PC-3 (cell line): Measurements from ENCODE around the gene SGMS1. TPM values are rescaled to one million over a fixed set of nuclear protein-coding genes. Genes with fewer than 3 reads are reported as not detected.

Experiments
- ATAC-seq: fragments of 200-7000 bp; cut with Tn5 transposase; 2 replicates; pipeline ENCODE4 v1.9.1; 2020; ENCODE audit warnings: mild to moderate bottlenecking, moderate library complexity
- BruUV-seq: library from RNA; stranded (reverse); fragments of 400-500 nt; replicated peaks from 2 replicates; lab custom pipeline; 2021; lab: Mats Ljungman, UMichigan
- CTCF ChIA-PET: fragments of 300-600 bp; sonication (Branson Sonifier 250); formaldehyde crosslinking; loops from one replicate; lab custom pipeline; 2022; ENCODE audit warnings: antibody characterized with exemption; lab: Charles Lee
- POLR2A ChIA-PET: fragments of 300-600 bp; sonication (Branson Sonifier 250); formaldehyde crosslinking; loops from one replicate; lab custom pipeline; 2022; ENCODE audit warnings: antibody characterized with exemption; ENCODE audit not compliant: unreplicated experiment; lab: Charles Lee
- DNase-seq: peaks from one replicate; pipeline ENCODE4 v3.0.0-alpha.2; 2015
- H2AFZ ChIP-seq: fragments of 300-600 bp; sonication (generic); 2 replicates; pipeline ENCODE4 v1.6.0; 2016; ENCODE audit warnings: antibody characterized with exemption, low read length
- H3F3A ChIP-seq: fragments of 300-600 bp; sonication (generic); one replicate; pipeline ENCODE4 v1.6.0; 2017; ENCODE audit warnings: antibody characterized with exemption, low read length, control low read depth, mild to moderate bottlenecking; ENCODE audit not compliant: unreplicated experiment
- H3K27ac ChIP-seq: fragments of 300-600 bp; sonication (generic); 2 replicates; pipeline ENCODE4 v1.5.1; 2016; ENCODE audit warnings: mild to moderate bottlenecking, low read length
- H3K27me3 ChIP-seq: fragments of 300-600 bp; sonication (generic); 2 replicates; pipeline ENCODE4 v1.6.1; 2016; ENCODE audit warnings: low read length, mixed read lengths
- H3K36me3 ChIP-seq: fragments of 300-600 bp; sonication (generic); 2 replicates; pipeline ENCODE4 v1.6.1; 2016; ENCODE audit warnings: low read depth, mixed run types, low read length, mixed read lengths
- H3K4me1 ChIP-seq: fragments of 300-600 bp; sonication (generic); 2 replicates; pipeline ENCODE4 v1.5.1; 2016; ENCODE audit warnings: low read length; ENCODE audit not compliant: insufficient read depth
- H3K4me2 ChIP-seq: fragments of 300-600 bp; sonication (generic); 2 replicates; pipeline ENCODE4 v1.6.0; 2016; ENCODE audit warnings: low read length
- H3K4me3 ChIP-seq: fragments of 300-600 bp; sonication (generic); 2 replicates; pipeline ENCODE4 v1.5.1; 2016; ENCODE audit warnings: mild to moderate bottlenecking, low read length, mixed read lengths
- H3K79me2 ChIP-seq: fragments of 300-600 bp; sonication (generic); 2 replicates; pipeline ENCODE4 v1.6.1; 2017; ENCODE audit warnings: low read length, mixed read lengths
- H3K9ac ChIP-seq: fragments of 300-600 bp; sonication (generic); 2 replicates; pipeline ENCODE4 v1.6.0; 2016; ENCODE audit warnings: mild to moderate bottlenecking, low read length
- H3K9me2 ChIP-seq: fragments of 300-600 bp; sonication (generic); replicated peaks from 2 replicates; pipeline ENCODE4 v1.6.1; 2016; ENCODE audit warnings: mixed run types, low read length, mixed read lengths
- H3K9me3 ChIP-seq: fragments of 300-600 bp; sonication (generic); 2 replicates; pipeline ENCODE4 v1.6.1; 2016; ENCODE audit warnings: low read length, mixed read lengths
- H4K20me1 ChIP-seq: fragments of 300-600 bp; sonication (generic); 2 replicates; pipeline ENCODE4 v1.6.1; 2016; ENCODE audit warnings: low read length, mixed read lengths
- CTCF ChIP-seq: fragments of 300-600 bp; sonication (generic); conservative IDR thresholded peaks from 2 replicates; pipeline ENCODE4 v1.5.1; 2017; ENCODE audit warnings: antibody characterized with exemption, low read depth, mild to moderate bottlenecking, low read length
- EZH2 ChIP-seq: fragments of 300-600 bp; sonication (generic); IDR thresholded peaks from one replicate; pipeline ENCODE4 v1.6.1; 2017; ENCODE audit warnings: antibody characterized with exemption, mild to moderate bottlenecking, low read length; ENCODE audit not compliant: unreplicated experiment
- EZH2phosphoT487 ChIP-seq: fragments of 300-600 bp; sonication (generic); IDR thresholded peaks from 2 replicates; pipeline ENCODE4 v1.6.1; 2018; ENCODE audit warnings: mild to moderate bottlenecking, antibody characterized with exemption, low read length, borderline replicate concordance
- intact Hi-C: fragments of 100-400 bp; cut with micrococcal nuclease; formaldehyde crosslinking; loops from 2 replicates; pipeline ENCODE4 v1.9.0; 2023
- total RNA-seq: library from RNA; depleted of rRNA; stranded (reverse); fragments of >200 nt; gene quantifications from 2 replicates; pipeline ENCODE4 v1.2.3, GENCODE V29; 2014

Gene SGMS1
- total RNA-seq, 1 experiment from 2014 or later = 61.4 TPM

GRCh38 chr10:50286996-50287803, 336.6 kb downstream of the SGMS1 start:
- Histone ChIP-seq H3K79me2 (no peaks in the 10 kb centered on the region), H3K27ac (no peak overlapping the region)

GRCh38 chr10:50286517-50286916, 337.2 kb downstream of the SGMS1 start:
- DNase-seq (no peak), ATAC-seq (no peak)
- Histone ChIP-seq H3K9me2 (no peaks in the 10 kb centered on the region), H3K9ac (no peak overlapping the region), H2AFZ (no peak overlapping the region), H3K4me2 (no peak overlapping the region), H3F3A (no peaks in the 10 kb centered on the region), H3K36me3 (no peaks in the 10 kb centered on the region), H3K4me3 (no peak overlapping the region), H4K20me1 (no peaks in the 10 kb centered on the region), H3K27me3 (no peaks in the 10 kb centered on the region), H3K4me1 (no peaks in the 10 kb centered on the region), H3K79me2 (no peaks in the 10 kb centered on the region), H3K27ac (no peak overlapping the region), H3K9me3 (no peaks in the 10 kb centered on the region)
- BruUV-seq = no TSS peak
- TF ChIP-seq CTCF (no peak), EZH2 (no peak), EZH2phosphoT487 (no peak)
- intact Hi-C loops = no loop called here
- CTCF ChIA-PET = no interaction called here
- POLR2A ChIA-PET = no interaction called here

More at GRCh38 chr10:50286996-50287803, 336.6 kb downstream of the SGMS1 start:
- no peaks in the 10 kb centered on the region for H3F3A ChIP-seq
- TF ChIP-seq CTCF (no peak), EZH2 (no peak), EZH2phosphoT487 (no peak)
- H4K20me1 ChIP-seq = no peaks in the 10 kb centered on the region
- H3K9ac ChIP-seq = no peak overlapping the region
- intact Hi-C loops = no loop called here
- POLR2A ChIA-PET = no interaction called here
- H3K4me1 ChIP-seq = no peaks in the 10 kb centered on the region
- ATAC-seq = no peak
- H3K27me3 ChIP-seq = no peaks in the 10 kb centered on the region
- no TSS peak for BruUV-seq
- H3K36me3 ChIP-seq = no peaks in the 10 kb centered on the region
- H3K4me2 ChIP-seq = no peak overlapping the region
- H3K9me2 ChIP-seq = no peaks in the 10 kb centered on the region
- CTCF ChIA-PET = no interaction called here
- H3K4me3 ChIP-seq = no peak overlapping the region
- no peak for DNase-seq
- no peak overlapping the region for H2AFZ ChIP-seq
- no peaks in the 10 kb centered on the region for H3K9me3 ChIP-seq

GRCh38 chr10:50281967-50282522, 341.7 kb downstream of the SGMS1 start:
- Histone ChIP-seq H3K4me1 (peaks cover 6% of the 10 kb centered on the region), H3K27me3 (no peaks in the 10 kb centered on the region), H4K20me1 (no peaks in the 10 kb centered on the region), H3F3A (no peaks in the 10 kb centered on the region), H3K4me3 (no peak overlapping the region), H3K9me2 (no peaks in the 10 kb centered on the region), H3K9ac (no peak overlapping the region), H3K27ac (no peak overlapping the region), H2AFZ (no peak overlapping the region), H3K79me2 (no peaks in the 10 kb centered on the region), H3K36me3 (no peaks in the 10 kb centered on the region), H3K9me3 (no peaks in the 10 kb centered on the region), H3K4me2 (no peak overlapping the region)
- BruUV-seq = no TSS peak
- no peak for ATAC-seq
- intact Hi-C loops = no loop called here
- CTCF ChIA-PET = no interaction called here
- no peak for TF ChIP-seq CTCF
- TF ChIP-seq EZH2phosphoT487 = no peak
- TF ChIP-seq EZH2 = no peak
- POLR2A ChIA-PET = no interaction called here
- no peak for DNase-seq
